ENCODE data around the gene STK11IP. TPM values are rescaled to one million over a fixed set of nuclear protein-coding genes. Genes with fewer than 3 reads are reported as not detected.

The STK11IP gene
- total RNA-seq, 2 experiments from 2014 or later: 26.4 to 27.5 TPM

- H3K27ac Mint-ChIP-seq: no peak within 1 kb of the TSS
- H3K4me1 Mint-ChIP-seq (ENCODE audit: low read depth): no peaks in the 10 kb centered on the region
- DNase-seq: no peak
- CTCF ChIA-PET: interaction anchor here (1.2 to 2.2 kb wide), 5 partner anchors 17 to 98 kb away, joined by 4 to 6 read pairs (median 4); no protein-coding TSS in a partner anchor
- H3K27me3 Mint-ChIP-seq: peaks cover 19% of the 10 kb centered on the region
- POLR2A ChIA-PET: interaction anchor here (0.6 kb wide), 1 partner anchor 240 kb away, joined by 3 read pairs; the partner anchor contains the start of gene DNPEP
- ATAC-seq: peak; percentile 72
- no peaks in the 10 kb centered on the region for H3K36me3 Mint-ChIP-seq (ENCODE audit: low read depth)
- intact Hi-C loops (cut with micrococcal nuclease): no loop called here
- no peaks in the 10 kb centered on the region for H3K9me3 Mint-ChIP-seq
- TF ChIP-seq CTCF (IDR thresholded peaks at IDR 0.05): no peak
- H3K4me3 Mint-ChIP-seq: peak within 1 kb of the TSS; percentile 55
These were observed 29.7 kb downstream of the STK11IP start, which contains the start of gene SLC4A3 for GRCh38 chr2:219627103-219628100. TSS of gene SLC4A3 (plus strand) at chr2:219627630. CDS start at chr2:219627993, 363 bp downstream.

GRCh38 chr2:219628235-219628985, 30.8 kb downstream of the STK11IP start:
- ATAC-seq (no peak), DNase-seq (no peak)
- CTCF ChIA-PET: interaction anchor here (1.3 to 1.4 kb wide), 3 partner anchors 13 to 68 kb away, joined by 4 to 6 read pairs (median 5); no protein-coding TSS in a partner anchor
- H3K36me3 Mint-ChIP-seq (ENCODE audit: low read depth): no peaks in the 10 kb centered on the region
- H3K27ac Mint-ChIP-seq: no peak overlapping the region
- peaks cover 19% of the 10 kb centered on the region for H3K27me3 Mint-ChIP-seq
- POLR2A ChIA-PET: no interaction called here
- no peaks in the 10 kb centered on the region for H3K4me1 Mint-ChIP-seq (ENCODE audit: low read depth)
- intact Hi-C loops (cut with micrococcal nuclease): no loop called here
- H3K4me3 Mint-ChIP-seq: no peak overlapping the region
- no peak for TF ChIP-seq CTCF (IDR thresholded peaks at IDR 0.05)
- H3K9me3 Mint-ChIP-seq: no peaks in the 10 kb centered on the region

GRCh38 chr2:219628986-219629901, 31.6 kb downstream of the STK11IP start:
- H3K4me3 Mint-ChIP-seq: no peak overlapping the region
- ATAC-seq: no peak
- CTCF ChIA-PET: interaction anchor here (1.3 to 1.4 kb wide), 3 partner anchors 12 to 69 kb away, joined by 4 to 6 read pairs (median 5); no protein-coding TSS in a partner anchor
- H3K27me3 Mint-ChIP-seq: peaks cover 19% of the 10 kb centered on the region
- DNase-seq: no peak
- intact Hi-C loops (cut with micrococcal nuclease): no loop called here
- no peaks in the 10 kb centered on the region for H3K36me3 Mint-ChIP-seq (ENCODE audit: low read depth)
- TF ChIP-seq CTCF (IDR thresholded peaks at IDR 0.05): no peak
- H3K27ac Mint-ChIP-seq: no peak overlapping the region
- no peaks in the 10 kb centered on the region for H3K4me1 Mint-ChIP-seq (ENCODE audit: low read depth)
- POLR2A ChIA-PET: interaction anchor here (0.7 kb wide), 1 partner anchor 12 kb away, joined by 3 read pairs; no protein-coding TSS in a partner anchor
- no peaks in the 10 kb centered on the region for H3K9me3 Mint-ChIP-seq

- H3K27ac Mint-ChIP-seq: no peak overlapping the region
- TF ChIP-seq CTCF (IDR thresholded peaks at IDR 0.05): no peak
- H3K4me3 Mint-ChIP-seq: no peak overlapping the region
- ChIA-PET CTCF (interaction anchor here (1.5 kb wide), 1 partner anchor 69 kb away, joined by 6 read pairs; no protein-coding TSS in a partner anchor), POLR2A (interaction anchor here (1.0 kb wide), 1 partner anchor 11 kb away, joined by 3 read pairs; no protein-coding TSS in a partner anchor)
- ATAC-seq (no peak), DNase-seq (no peak)
- H3K27me3 Mint-ChIP-seq: peaks cover 17% of the 10 kb centered on the region
- H3K36me3 Mint-ChIP-seq (ENCODE audit: low read depth): no peaks in the 10 kb centered on the region
- intact Hi-C loops (cut with micrococcal nuclease): no loop called here
- H3K4me1 Mint-ChIP-seq (ENCODE audit: low read depth): no peaks in the 10 kb centered on the region
- no peaks in the 10 kb centered on the region for H3K9me3 Mint-ChIP-seq
These were observed 32.5 kb downstream of the STK11IP start for GRCh38 chr2:219629976-219630695.

All from activated CD8-positive, alpha-beta T cell treated with anti-CD3 and anti-CD28 coated beads for 36 hours (primary cell).